Measurements from ENCODE around the gene CPT2.

DNA sequence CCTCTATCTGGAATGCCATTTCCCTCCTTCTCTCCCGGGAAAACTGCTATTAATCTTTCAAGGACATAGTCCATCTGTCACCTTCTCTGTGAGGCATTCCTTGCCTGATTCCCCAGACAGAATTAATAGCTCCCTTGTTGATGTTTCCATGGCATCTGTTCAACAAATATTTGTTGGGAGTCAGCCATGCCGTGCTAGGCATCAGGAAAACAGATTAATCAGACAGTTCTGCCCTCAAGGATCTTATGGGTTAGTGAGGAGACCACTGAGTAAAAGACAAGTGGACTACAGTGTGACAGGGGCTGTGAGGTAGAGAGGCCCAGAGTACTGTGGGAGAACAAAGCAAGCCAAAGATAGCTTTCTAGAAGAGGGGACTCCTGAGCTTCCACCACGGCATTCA lies 53.1 kb downstream of the CPT2 start:
- TF ChIP-seq, protein P1, sequence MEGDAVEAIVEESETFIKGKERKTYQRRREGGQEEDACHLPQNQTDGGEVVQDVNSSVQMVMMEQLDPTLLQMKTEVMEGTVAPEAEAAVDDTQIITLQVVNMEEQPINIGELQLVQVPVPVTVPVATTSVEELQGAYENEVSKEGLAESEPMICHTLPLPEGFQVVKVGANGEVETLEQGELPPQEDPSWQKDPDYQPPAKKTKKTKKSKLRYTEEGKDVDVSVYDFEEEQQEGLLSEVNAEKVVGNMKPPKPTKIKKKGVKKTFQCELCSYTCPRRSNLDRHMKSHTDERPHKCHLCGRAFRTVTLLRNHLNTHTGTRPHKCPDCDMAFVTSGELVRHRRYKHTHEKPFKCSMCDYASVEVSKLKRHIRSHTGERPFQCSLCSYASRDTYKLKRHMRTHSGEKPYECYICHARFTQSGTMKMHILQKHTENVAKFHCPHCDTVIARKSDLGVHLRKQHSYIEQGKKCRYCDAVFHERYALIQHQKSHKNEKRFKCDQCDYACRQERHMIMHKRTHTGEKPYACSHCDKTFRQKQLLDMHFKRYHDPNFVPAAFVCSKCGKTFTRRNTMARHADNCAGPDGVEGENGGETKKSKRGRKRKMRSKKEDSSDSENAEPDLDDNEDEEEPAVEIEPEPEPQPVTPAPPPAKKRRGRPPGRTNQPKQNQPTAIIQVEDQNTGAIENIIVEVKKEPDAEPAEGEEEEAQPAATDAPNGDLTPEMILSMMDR (IDR thresholded peaks at IDR 0.05): no peak
- TF ChIP-seq POLR2A (IDR thresholded peaks at IDR 0.05; ENCODE audit: low read depth): no peak
